Measurements from ENCODE around the gene TRIO. TPM values are rescaled to one million over a fixed set of nuclear protein-coding genes. Genes with fewer than 3 reads are reported as not detected.

TRIO gene
- total and polyA plus RNA-seq, 4 experiments from 2014 or later, result 0.09 to 11.5 (median 9.7) TPM; not detected in 1

- Mint-ChIP-seq H3K4me3 (no peak overlapping the region), H3K27ac (no peak overlapping the region), H3K9me3 (peaks cover 0 to 8% (median 0%) of the 10 kb centered on the region in 8 donors), H3K36me3 (peaks cover 0 to 3% of the 10 kb centered on the region in 2 donors), H3K27me3 (peaks cover 0 to 7% of the 10 kb centered on the region in 2 donors), H3K4me1 (peaks cover 0 to 4% (median under 1%) of the 10 kb centered on the region in 4 donors)
- Histone ChIP-seq H3K9me3 (ENCODE audit: control insufficient read depth in 1 of 2, low read length in 2 of 2) (no peaks in the 10 kb centered on the region), H3K27ac (ENCODE audit: low read depth, low read length) (no peak overlapping the region), H3K27me3 (ENCODE audit: insufficient read depth, low read length) (no peaks in the 10 kb centered on the region), H3K36me3 (ENCODE audit: insufficient read depth, low read length) (no peaks in the 10 kb centered on the region), H3K4me3 (ENCODE audit: low read length in 2 of 2) (no peak overlapping the region), H3K4me1 (ENCODE audit: insufficient read depth, low read length) (no peaks in the 10 kb centered on the region)
- no peak for DNase-seq
- intact Hi-C loops (cut with micrococcal nuclease), result no loop called here
- CTCF ChIA-PET (ENCODE audit: partially characterized antibody), result interaction anchor here (0.8 to 0.9 kb wide), 2 partner anchors 322 kb away, joined by 3 read pairs; no protein-coding TSS in a partner anchor
- POLR2A ChIA-PET (ENCODE audit: partially characterized antibody), result no interaction called here
Observed at GRCh38 chr5:14326035-14326903, 183.1 kb downstream of the TRIO start.

GRCh38 chr5:14327624-14328023 is 184.5 kb downstream of the TRIO start:
- H3K27ac Mint-ChIP-seq, result no peak overlapping the region
- POLR2A ChIA-PET (ENCODE audit: partially characterized antibody), result no interaction called here
- H3K27ac ChIP-seq (ENCODE audit: low read depth, low read length), result no peak overlapping the region

GRCh38 chr5:14328144-14328543 is 185.0 kb downstream of the TRIO start:
- intact Hi-C loops (cut with micrococcal nuclease), result no loop called here
- Histone ChIP-seq H3K36me3 (ENCODE audit: insufficient read depth, low read length) (no peaks in the 10 kb centered on the region), H3K9me3 (ENCODE audit: control insufficient read depth in 1 of 2, low read length in 2 of 2) (no peaks in the 10 kb centered on the region), H3K4me3 (ENCODE audit: low read length in 2 of 2) (no peak overlapping the region), H3K27me3 (ENCODE audit: insufficient read depth, low read length) (no peaks in the 10 kb centered on the region), H3K4me1 (ENCODE audit: insufficient read depth, low read length) (no peaks in the 10 kb centered on the region), H3K27ac (ENCODE audit: low read depth, low read length) (no peak overlapping the region)
- POLR2A ChIA-PET (ENCODE audit: partially characterized antibody), result no interaction called here
- no peak for DNase-seq
- CTCF ChIA-PET (ENCODE audit: partially characterized antibody), result no interaction called here
- Mint-ChIP-seq H3K36me3 (no peaks in the 10 kb centered on the region), H3K9me3 (no peaks in the 10 kb centered on the region), H3K4me1 (peaks cover 0 to 4% (median 2%) of the 10 kb centered on the region in 4 donors), H3K27me3 (peaks cover 0 to 5% of the 10 kb centered on the region in 2 donors), H3K4me3 (no peak overlapping the region), H3K27ac (no peak overlapping the region)

More at GRCh38 chr5:14327624-14328023, 184.5 kb downstream of the TRIO start:
- Mint-ChIP-seq H3K36me3 (no peaks in the 10 kb centered on the region), H3K4me3 (no peak overlapping the region), H3K9me3 (no peaks in the 10 kb centered on the region), H3K27me3 (peaks cover 0 to 5% of the 10 kb centered on the region in 2 donors), H3K4me1 (peaks cover 0 to 4% (median 2%) of the 10 kb centered on the region in 4 donors)
- intact Hi-C loops (cut with micrococcal nuclease), result no loop called here
- no peak overlapping the region for H3K4me3 ChIP-seq (ENCODE audit: low read length in 2 of 2)
- DNase-seq, result no peak
- H3K36me3 ChIP-seq (ENCODE audit: insufficient read depth, low read length), result no peaks in the 10 kb centered on the region
- H3K9me3 ChIP-seq (ENCODE audit: control insufficient read depth in 1 of 2, low read length in 2 of 2), result no peaks in the 10 kb centered on the region
- H3K27me3 ChIP-seq (ENCODE audit: insufficient read depth, low read length), result no peaks in the 10 kb centered on the region
- CTCF ChIA-PET (ENCODE audit: partially characterized antibody), result no interaction called here
- no peaks in the 10 kb centered on the region for H3K4me1 ChIP-seq (ENCODE audit: insufficient read depth, low read length)

DNA sequence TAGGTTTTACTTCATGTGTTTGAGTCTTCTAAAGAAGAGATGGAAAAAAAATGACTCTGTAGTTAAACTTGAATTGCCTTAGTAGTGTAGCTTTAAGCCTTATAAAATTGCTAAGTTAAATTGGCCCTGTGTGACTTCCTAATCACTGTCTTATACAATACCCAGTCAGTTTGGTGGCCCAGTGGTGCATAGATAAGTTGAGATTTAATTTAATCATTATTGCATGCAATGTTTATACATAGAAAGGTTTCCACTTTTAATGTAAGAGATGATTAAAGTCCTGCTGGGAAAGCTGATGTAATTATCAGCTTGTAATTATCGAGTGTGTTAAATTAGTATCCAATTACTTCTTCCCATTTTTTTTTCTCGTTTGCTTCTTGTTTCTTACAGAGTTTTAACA is 187.1 kb downstream of the TRIO start:
- H3K4me3 Mint-ChIP-seq, result no peak overlapping the region
- H3K27ac Mint-ChIP-seq, result no peak overlapping the region
- peaks cover 0 to 4% (median 2%) of the 10 kb centered on the region in 4 donors for H3K4me1 Mint-ChIP-seq
- H3K9me3 Mint-ChIP-seq, result peaks cover 0 to 2% (median 0%) of the 10 kb centered on the region in 8 donors
- no peaks in the 10 kb centered on the region for H3K27me3 ChIP-seq (ENCODE audit: insufficient read depth, low read length)
- H3K36me3 ChIP-seq (ENCODE audit: insufficient read depth, low read length), result no peaks in the 10 kb centered on the region
- H3K4me1 ChIP-seq (ENCODE audit: insufficient read depth, low read length), result no peaks in the 10 kb centered on the region
- H3K36me3 Mint-ChIP-seq, result no peaks in the 10 kb centered on the region
- CTCF ChIA-PET (ENCODE audit: partially characterized antibody), result no interaction called here
- POLR2A ChIA-PET (ENCODE audit: partially characterized antibody), result no interaction called here
- intact Hi-C loops (cut with micrococcal nuclease), result no loop called here
- H3K9me3 ChIP-seq (ENCODE audit: control insufficient read depth in 1 of 2, low read length in 2 of 2), result no peaks in the 10 kb centered on the region
- H3K4me3 ChIP-seq (ENCODE audit: low read length in 2 of 2), result no peak overlapping the region
- no peak overlapping the region for H3K27ac ChIP-seq (ENCODE audit: low read depth, low read length)
- DNase-seq, result no peak
- peaks cover 0 to 3% of the 10 kb centered on the region in 2 donors for H3K27me3 Mint-ChIP-seq

DNA sequence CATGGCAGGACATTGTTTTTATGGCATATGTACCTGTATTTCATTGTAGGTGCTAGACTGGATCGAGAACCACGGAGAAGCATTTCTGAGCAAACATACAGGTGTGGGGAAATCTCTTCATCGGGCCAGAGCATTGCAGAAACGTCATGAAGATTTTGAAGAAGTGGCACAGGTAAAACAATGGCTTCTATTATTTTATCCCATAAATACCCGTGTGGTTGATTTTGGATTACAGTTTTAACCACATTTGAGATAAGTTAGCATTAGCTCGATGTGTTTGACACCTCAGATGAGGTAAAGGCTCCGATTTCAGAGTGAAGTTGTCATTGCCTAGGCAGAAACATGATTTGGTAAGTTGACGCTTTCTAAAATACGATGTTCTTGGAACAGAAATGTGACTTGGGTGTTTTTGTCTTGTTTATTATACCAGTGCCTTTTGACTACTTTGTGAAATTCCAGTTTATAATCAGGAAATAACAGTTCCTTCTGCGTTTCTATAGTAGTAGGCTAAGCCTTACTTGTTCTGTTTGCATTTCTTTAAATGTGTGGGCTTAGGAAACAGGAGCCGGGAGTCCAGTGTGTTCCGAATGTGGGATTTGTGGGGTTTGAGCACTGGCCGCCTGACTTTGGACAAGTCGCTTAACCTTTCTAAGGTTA is 187.7 kb downstream of the TRIO start:
- Mint-ChIP-seq H3K27me3 (peaks cover 0 to 3% of the 10 kb centered on the region in 2 donors), H3K4me3 (no peak overlapping the region), H3K4me1 (peaks cover 0 to 4% (median 2%) of the 10 kb centered on the region in 4 donors), H3K9me3 (peaks cover 0 to 2% (median 0%) of the 10 kb centered on the region in 8 donors), H3K36me3 (no peaks in the 10 kb centered on the region), H3K27ac (no peak overlapping the region)
- H3K27me3 ChIP-seq (ENCODE audit: insufficient read depth, low read length), result no peaks in the 10 kb centered on the region
- H3K4me1 ChIP-seq (ENCODE audit: insufficient read depth, low read length), result no peaks in the 10 kb centered on the region
- no peaks in the 10 kb centered on the region for H3K9me3 ChIP-seq (ENCODE audit: control insufficient read depth in 1 of 2, low read length in 2 of 2)
- DNase-seq, result no peak
- H3K4me3 ChIP-seq (ENCODE audit: low read length in 2 of 2), result no peak overlapping the region
- ChIA-PET CTCF (ENCODE audit: partially characterized antibody) (no interaction called here), POLR2A (ENCODE audit: partially characterized antibody) (no interaction called here)
- intact Hi-C loops (cut with micrococcal nuclease), result no loop called here
- no peak overlapping the region for H3K27ac ChIP-seq (ENCODE audit: low read depth, low read length)
- H3K36me3 ChIP-seq (ENCODE audit: insufficient read depth, low read length), result no peaks in the 10 kb centered on the region

- Histone ChIP-seq H3K36me3 (ENCODE audit: insufficient read depth, low read length) (no peaks in the 10 kb centered on the region), H3K9me3 (ENCODE audit: control insufficient read depth in 1 of 2, low read length in 2 of 2) (no peaks in the 10 kb centered on the region), H3K4me3 (ENCODE audit: low read length in 2 of 2) (no peak overlapping the region), H3K4me1 (ENCODE audit: insufficient read depth, low read length) (no peaks in the 10 kb centered on the region), H3K27ac (ENCODE audit: low read depth, low read length) (no peak overlapping the region), H3K27me3 (ENCODE audit: insufficient read depth, low read length) (no peaks in the 10 kb centered on the region)
- H3K27ac Mint-ChIP-seq, result no peak overlapping the region
- CTCF ChIA-PET (ENCODE audit: partially characterized antibody), result no interaction called here
- POLR2A ChIA-PET (ENCODE audit: partially characterized antibody), result no interaction called here
- peaks cover 0 to 4% (median 2%) of the 10 kb centered on the region in 4 donors for H3K4me1 Mint-ChIP-seq
- peaks cover 0 to 2% (median 0%) of the 10 kb centered on the region in 8 donors for H3K9me3 Mint-ChIP-seq
- no peaks in the 10 kb centered on the region for H3K36me3 Mint-ChIP-seq
- intact Hi-C loops (cut with micrococcal nuclease), result no loop called here
- no peak for DNase-seq
- peaks cover 1 to 3% of the 10 kb centered on the region in 2 donors for H3K27me3 Mint-ChIP-seq
- H3K4me3 Mint-ChIP-seq, result no peak overlapping the region
Observed at GRCh38 chr5:14331386-14331781, 188.2 kb downstream of the TRIO start.

- Mint-ChIP-seq H3K36me3 (no peaks in the 10 kb centered on the region), H3K4me3 (no peak overlapping the region), H3K27me3 (peaks cover 1 to 3% of the 10 kb centered on the region in 2 donors), H3K27ac (no peak overlapping the region), H3K4me1 (peaks cover 0 to 4% (median 2%) of the 10 kb centered on the region in 4 donors), H3K9me3 (peaks cover 0 to 2% (median 0%) of the 10 kb centered on the region in 8 donors)
- no peaks in the 10 kb centered on the region for H3K36me3 ChIP-seq (ENCODE audit: insufficient read depth, low read length)
- no peak overlapping the region for H3K27ac ChIP-seq (ENCODE audit: low read depth, low read length)
- H3K9me3 ChIP-seq (ENCODE audit: control insufficient read depth in 1 of 2, low read length in 2 of 2), result no peaks in the 10 kb centered on the region
- intact Hi-C loops (cut with micrococcal nuclease), result no loop called here
- ChIA-PET CTCF (ENCODE audit: partially characterized antibody) (no interaction called here), POLR2A (ENCODE audit: partially characterized antibody) (no interaction called here)
- no peak for DNase-seq
- no peaks in the 10 kb centered on the region for H3K27me3 ChIP-seq (ENCODE audit: insufficient read depth, low read length)
- no peaks in the 10 kb centered on the region for H3K4me1 ChIP-seq (ENCODE audit: insufficient read depth, low read length)
- H3K4me3 ChIP-seq (ENCODE audit: low read length in 2 of 2), result no peak overlapping the region
Observed at GRCh38 chr5:14332038-14332631, 189.0 kb downstream of the TRIO start.

Data from CD4-positive, alpha-beta memory T cell (primary cell).